Endothelial cell (in vitro differentiated cells): ENCODE results near the gene KRT82. TPM values are rescaled to one million over a fixed set of nuclear protein-coding genes. Genes with fewer than 3 reads are reported as not detected.

Experiments
- DNase-seq: peaks from one replicate; pipeline ENCODE4 v3.0.0; 2021; ENCODE audit warnings: low spot score
- H3K27ac Mint-ChIP-seq: one replicate; pipeline ENCODE4 v1.8.0; 2021; ENCODE audit warnings: mixed read lengths, inconsistent platforms; ENCODE audit not compliant: unreplicated experiment
- H3K27me3 Mint-ChIP-seq: one replicate; pipeline ENCODE4 v1.8.0; 2021; ENCODE audit warnings: mild to moderate bottlenecking, moderate library complexity, mixed read lengths, inconsistent platforms; ENCODE audit not compliant: unreplicated experiment
- H3K36me3 Mint-ChIP-seq: one replicate; pipeline ENCODE4 v1.8.0; 2021; ENCODE audit warnings: mild to moderate bottlenecking, low read depth, mixed read lengths, inconsistent platforms; ENCODE audit not compliant: unreplicated experiment
- H3K4me1 Mint-ChIP-seq: one replicate; pipeline ENCODE4 v1.8.0; 2021; ENCODE audit warnings: mild to moderate bottlenecking, mixed read lengths, inconsistent platforms; ENCODE audit not compliant: unreplicated experiment
- H3K4me3 Mint-ChIP-seq: one replicate; pipeline ENCODE4 v1.8.0; 2021; ENCODE audit warnings: mild to moderate bottlenecking, mixed read lengths, inconsistent platforms; ENCODE audit not compliant: unreplicated experiment
- H3K9me3 Mint-ChIP-seq: one replicate; pipeline ENCODE4 v1.8.0; 2021; ENCODE audit warnings: mixed read lengths, inconsistent platforms; ENCODE audit not compliant: unreplicated experiment
- total RNA-seq: library from RNA; stranded (reverse); fragmentation: NEBNext Ultra II Directional; extraction: Animal tissue kit (Norgen Biotek cat#: 25700); gene quantifications from one replicate; pipeline ENCODE4 v1.2.1, GENCODE V29; 2021; ENCODE audit not compliant: unreplicated experiment
- TF ChIP-seq, protein P1 (sequence below): fragments of 200-600 bp; sonication (generic); IDR thresholded peaks from one replicate; pipeline ENCODE4 v1.5.0; 2021; ENCODE audit warnings: antibody characterized with exemption; ENCODE audit not compliant: unreplicated experiment

Gene KRT82
- total RNA-seq, 1 donor from 2014 or later = not detected

DNA sequence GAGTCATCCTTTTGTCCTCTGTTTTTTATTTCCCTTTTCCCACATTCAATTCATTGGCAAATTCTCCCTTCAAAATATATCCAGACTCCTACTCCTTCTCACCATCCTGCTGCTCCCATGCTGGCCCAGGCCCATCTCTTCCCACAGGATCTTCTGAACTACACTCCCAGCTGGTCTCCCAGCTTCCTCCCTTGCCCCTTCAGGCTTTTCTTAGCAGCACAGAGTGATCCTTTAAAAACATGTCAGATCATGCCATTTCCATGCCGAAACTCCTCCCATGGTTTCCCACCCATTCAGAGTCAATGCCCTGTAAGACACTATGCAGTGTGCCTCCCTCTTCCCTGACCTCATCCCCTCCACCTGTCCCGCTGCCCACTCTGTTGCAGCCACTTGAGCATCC lies 18.3 kb downstream of the KRT82 start:
- no peaks in the 10 kb centered on the region for H3K4me1 Mint-ChIP-seq
- DNase-seq = no peak
- no peaks in the 10 kb centered on the region for H3K36me3 Mint-ChIP-seq
- H3K27me3 Mint-ChIP-seq = no peaks in the 10 kb centered on the region
- H3K4me3 Mint-ChIP-seq = no peak overlapping the region
- H3K27ac Mint-ChIP-seq = no peak overlapping the region
- TF ChIP-seq, protein P1, sequence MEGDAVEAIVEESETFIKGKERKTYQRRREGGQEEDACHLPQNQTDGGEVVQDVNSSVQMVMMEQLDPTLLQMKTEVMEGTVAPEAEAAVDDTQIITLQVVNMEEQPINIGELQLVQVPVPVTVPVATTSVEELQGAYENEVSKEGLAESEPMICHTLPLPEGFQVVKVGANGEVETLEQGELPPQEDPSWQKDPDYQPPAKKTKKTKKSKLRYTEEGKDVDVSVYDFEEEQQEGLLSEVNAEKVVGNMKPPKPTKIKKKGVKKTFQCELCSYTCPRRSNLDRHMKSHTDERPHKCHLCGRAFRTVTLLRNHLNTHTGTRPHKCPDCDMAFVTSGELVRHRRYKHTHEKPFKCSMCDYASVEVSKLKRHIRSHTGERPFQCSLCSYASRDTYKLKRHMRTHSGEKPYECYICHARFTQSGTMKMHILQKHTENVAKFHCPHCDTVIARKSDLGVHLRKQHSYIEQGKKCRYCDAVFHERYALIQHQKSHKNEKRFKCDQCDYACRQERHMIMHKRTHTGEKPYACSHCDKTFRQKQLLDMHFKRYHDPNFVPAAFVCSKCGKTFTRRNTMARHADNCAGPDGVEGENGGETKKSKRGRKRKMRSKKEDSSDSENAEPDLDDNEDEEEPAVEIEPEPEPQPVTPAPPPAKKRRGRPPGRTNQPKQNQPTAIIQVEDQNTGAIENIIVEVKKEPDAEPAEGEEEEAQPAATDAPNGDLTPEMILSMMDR = no peak
- no peaks in the 10 kb centered on the region for H3K9me3 Mint-ChIP-seq

DNA sequence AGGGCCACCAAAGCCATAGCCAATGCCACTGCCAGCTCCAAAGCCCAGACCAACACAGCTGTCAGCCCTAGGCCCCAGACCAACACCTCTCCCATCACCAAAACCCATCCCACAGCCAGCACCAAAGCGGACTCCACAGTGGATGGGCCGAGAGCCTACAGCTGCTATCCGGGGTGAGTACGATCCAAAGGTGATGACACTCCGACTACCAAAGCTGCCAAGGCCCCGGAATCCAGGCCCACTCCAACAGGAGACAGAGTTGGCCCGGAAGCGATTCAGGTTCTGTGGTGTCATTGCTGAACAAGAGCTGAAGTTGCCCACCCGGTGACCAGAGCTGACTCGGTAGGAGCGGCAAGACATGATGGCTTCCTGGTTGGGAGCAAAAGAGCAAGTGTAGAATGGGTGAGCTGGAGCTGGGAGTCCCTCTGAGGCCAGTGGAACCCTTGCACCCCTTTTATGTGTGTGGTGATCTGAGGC lies 20.9 kb downstream of the KRT82 start, which contains the start of gene KRT84:
TSS of gene KRT84 (minus strand) at position 427 of the 477 bp plus-strand sequence. CDS start at position 360, 67 bp downstream.
- TF ChIP-seq, protein P1 = no peak
- peaks cover 3% of the 10 kb centered on the region for H3K27me3 Mint-ChIP-seq
- no peaks in the 10 kb centered on the region for H3K4me1 Mint-ChIP-seq
- H3K27ac Mint-ChIP-seq = no peak within 1 kb of the TSS
- H3K9me3 Mint-ChIP-seq = no peaks in the 10 kb centered on the region
- no peak for DNase-seq
- H3K36me3 Mint-ChIP-seq = no peaks in the 10 kb centered on the region
- no peak within 1 kb of the TSS for H3K4me3 Mint-ChIP-seq

DNA sequence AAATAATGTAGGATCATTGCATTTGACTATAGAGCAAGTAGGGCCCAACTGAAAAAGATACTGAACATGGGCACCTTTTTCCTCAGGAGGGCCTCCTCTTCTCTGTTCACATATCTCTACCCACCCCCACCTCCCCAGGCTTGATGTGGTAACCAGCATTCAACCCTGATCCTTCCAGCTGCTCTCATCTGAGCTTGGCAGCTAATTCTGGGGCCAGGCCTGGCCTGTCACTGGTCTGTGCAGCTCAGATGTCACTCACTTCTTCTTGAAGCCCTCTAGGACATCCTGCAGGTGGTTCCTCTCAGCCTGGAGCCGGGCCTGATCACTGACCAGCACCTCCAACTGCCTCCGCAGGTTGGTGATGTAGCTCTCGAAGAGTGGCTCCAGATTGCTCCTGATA lies 22.8 kb downstream of the KRT82 start:
- H3K27me3 Mint-ChIP-seq = peaks cover 5% of the 10 kb centered on the region
- no peaks in the 10 kb centered on the region for H3K4me1 Mint-ChIP-seq
- TF ChIP-seq, protein P1 = no peak
- no peaks in the 10 kb centered on the region for H3K36me3 Mint-ChIP-seq
- no peak overlapping the region for H3K27ac Mint-ChIP-seq
- DNase-seq = no peak
- no peaks in the 10 kb centered on the region for H3K9me3 Mint-ChIP-seq
- no peak overlapping the region for H3K4me3 Mint-ChIP-seq

DNA sequence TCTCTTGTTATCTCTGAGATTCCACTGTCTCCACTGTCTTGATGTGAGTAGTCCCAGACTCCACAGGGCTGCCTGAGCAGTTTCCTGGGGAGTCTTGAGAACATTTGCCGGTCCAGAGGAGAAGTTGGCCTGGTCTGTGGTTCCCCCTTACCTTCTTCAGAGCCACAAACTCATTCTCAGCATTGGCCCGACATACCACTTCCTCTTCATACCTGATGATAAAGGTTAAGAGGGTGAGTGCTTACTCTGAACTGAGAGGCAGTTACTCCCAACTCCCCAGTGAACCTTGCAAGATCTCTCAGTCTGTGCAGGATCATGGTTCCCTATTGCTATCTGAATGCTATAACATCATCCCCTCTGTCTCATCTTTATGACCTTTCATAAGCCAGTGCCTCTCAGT lies 23.3 kb downstream of the KRT82 start:
- DNase-seq = no peak
- Mint-ChIP-seq H3K9me3 (no peaks in the 10 kb centered on the region), H3K27ac (no peak overlapping the region), H3K27me3 (peaks cover 5% of the 10 kb centered on the region), H3K4me3 (no peak overlapping the region), H3K4me1 (no peaks in the 10 kb centered on the region), H3K36me3 (no peaks in the 10 kb centered on the region)
- TF ChIP-seq, protein P1 = no peak

GRCh38 chr12:52381206-52381605 lies 24.9 kb downstream of the KRT82 start:
- TF ChIP-seq, protein P1 = no peak
- H3K4me1 Mint-ChIP-seq = no peaks in the 10 kb centered on the region
- H3K36me3 Mint-ChIP-seq = no peaks in the 10 kb centered on the region
- DNase-seq = no peak
- H3K4me3 Mint-ChIP-seq = no peak overlapping the region
- no peaks in the 10 kb centered on the region for H3K9me3 Mint-ChIP-seq
- H3K27me3 Mint-ChIP-seq = peaks cover 6% of the 10 kb centered on the region
- no peak overlapping the region for H3K27ac Mint-ChIP-seq
